K562 (cell line): Measurements from ENCODE around the gene PTPN18. TPM values are rescaled to one million over a fixed set of nuclear protein-coding genes. Genes with fewer than 3 reads are reported as not detected.

Experiments
- BRD4 ChIP-seq: fragments of 200-600 bp; sonication (generic); IDR thresholded peaks from 2 replicates; pipeline ENCODE4 v1.6.1; 2017; ENCODE audit warnings: inconsistent platforms
- DDX20 ChIP-seq: fragments of 450-650 bp; IDR thresholded peaks from 2 replicates; pipeline ENCODE4 v1.6.1; 2016; ENCODE audit warnings: missing genetic modification characterization, low read depth, mild to moderate bottlenecking, missing compliant biosample characterization, moderate library complexity
- DMBX1 ChIP-seq: fragments of 250-450 bp; sonication (Bioruptor Pico); IDR thresholded peaks from 2 replicates; pipeline ENCODE4 v1.8.0; 2022; ENCODE audit warnings: inconsistent platforms, mild to moderate bottlenecking, moderate library complexity, borderline replicate concordance
- HEY1 ChIP-seq: fragments of 250-450 bp; sonication (Bioruptor Pico); IDR thresholded peaks from 2 replicates; pipeline ENCODE4 v1.5.0; 2020; ENCODE audit warnings: mild to moderate bottlenecking, moderate library complexity, borderline replicate concordance
- KLF6 ChIP-seq: fragments of 250-450 bp; sonication (Bioruptor Pico); IDR thresholded peaks from 2 replicates; pipeline ENCODE4 v1.4.0; 2020; ENCODE audit warnings: mild to moderate bottlenecking, moderate library complexity, borderline replicate concordance
- MTF1 ChIP-seq: fragments of 250-450 bp; sonication (Bioruptor Pico); IDR thresholded peaks from 2 replicates; pipeline ENCODE4 v1.9.0; 2021; ENCODE audit warnings: moderate library complexity, mild to moderate bottlenecking, inconsistent platforms, borderline replicate concordance
- NCOA1 ChIP-seq: fragments of 450-650 bp; IDR thresholded peaks from 2 replicates; pipeline ENCODE4 v1.6.1; 2016; ENCODE audit warnings: low read depth
- OTX1 ChIP-seq: fragments of 450-650 bp; formaldehyde crosslinking; IDR thresholded peaks from 2 replicates; pipeline ENCODE4 v1.4.0; 2022; ENCODE audit warnings: mild to moderate bottlenecking
- PPARD ChIP-seq: fragments of 250-450 bp; sonication (Bioruptor Pico); IDR thresholded peaks from 2 replicates; pipeline ENCODE4 v1.8.0; 2022; ENCODE audit warnings: inconsistent platforms, mild to moderate bottlenecking, moderate library complexity
- RBFOX2 ChIP-seq: fragments of 200-400 bp; formaldehyde crosslinking; IDR thresholded peaks from 2 replicates; pipeline ENCODE4 v1.6.1; 2017; ENCODE audit warnings: low read depth, mild to moderate bottlenecking, low read length, moderate library complexity
- RBM39 ChIP-seq: fragments of 200-400 bp; formaldehyde crosslinking; optimal IDR thresholded peaks from 2 replicates; pipeline ENCODE3; 2018; ENCODE audit warnings: low read depth, low read length
- RCOR1 ChIP-seq, 2 experiments: IDR thresholded peaks; 2 replicates each; pipeline ENCODE4 v1.6.1; 2012; ENCODE audit warnings: low read depth in 2 of 2, low read length in 2 of 2, borderline replicate concordance in 1 of 2, improper control_type of control experiment in 1 of 2
- RFX1 ChIP-seq: fragments of 450-650 bp; IDR thresholded peaks from 2 replicates; pipeline ENCODE4 v1.6.1; 2016; ENCODE audit warnings: mild to moderate bottlenecking, moderate library complexity
- SMAD2 ChIP-seq: fragments of 150-350 bp; IDR thresholded peaks from 2 replicates; pipeline ENCODE4 v1.6.1; 2014; ENCODE audit warnings: low read depth, mild to moderate bottlenecking, low read length
- ZBTB17 ChIP-seq: fragments of 450-650 bp; formaldehyde crosslinking; IDR thresholded peaks from 2 replicates; pipeline ENCODE4 v1.4.0; 2020; ENCODE audit warnings: mild to moderate bottlenecking
- ZNF174 ChIP-seq: fragments of 250-450 bp; sonication (Bioruptor Pico); IDR thresholded peaks from 2 replicates; pipeline ENCODE4 v1.4.0; 2020; ENCODE audit warnings: mild to moderate bottlenecking
- ZNF778 ChIP-seq: fragments of 450-650 bp; formaldehyde crosslinking; IDR thresholded peaks from 2 replicates; pipeline ENCODE4 v1.4.0; 2020; ENCODE audit warnings: mild to moderate bottlenecking, moderate library complexity
- polyA plus RNA-seq, 8 experiments: library from polyadenylated mRNA; depleted of rRNA in 4 of 8; stranded (reverse) in 5 of 8; unstranded in 3 of 8; fragments of >200 nt; fragmentation: Nextera tagmentation in 2 of 8; fragmentation: Illumina TruSeq in 1 of 8; extraction: Ambion mirVana in 2 of 8; extraction: Trizol in 1 of 8; gene quantifications; 2 replicates each; pipeline versions ENCODE4 v1.2.1 to v1.2.3, GENCODE V29; 2011 to 2014; ENCODE audit warnings: inconsistent platforms in 1 of 8, missing spikeins in 1 of 8
- total RNA-seq, 7 experiments: library from RNA; depleted of rRNA in 6 of 7; stranded (reverse); fragments of >200 nt in 6 of 7; fragmentation: Illumina TruSeq in 2 of 7; extraction: Trizol in 2 of 7; gene quantifications; 2 replicates each; pipeline versions ENCODE4 v1.2.1 to v1.2.3, GENCODE V29; 2011 to 2021; ENCODE audit warnings: low replicate concordance in 1 of 7
- TF ChIP-seq, protein P1 (sequence below): fragments of 450-650 bp; conservative IDR thresholded peaks from 2 replicates; pipeline ENCODE4 v1.6.1; 2016; ENCODE audit warnings: missing genetic modification characterization, low read depth, mild to moderate bottlenecking, missing compliant biosample characterization, moderate library complexity
- TF ChIP-seq, protein P2 (sequence below), 2 experiments: fragments of 450-650 bp; IDR thresholded peaks; 2 replicates each; pipeline ENCODE4 v1.6.1; 2016; ENCODE audit warnings: mild to moderate bottlenecking in 2 of 2, borderline replicate concordance in 1 of 2, low read depth in 1 of 2, moderate library complexity in 1 of 2

PTPN18 gene
- total and polyA plus RNA-seq, 9 of the 15 experiments (the other 6 are each of a cell fraction or from before 2014, with no cell fraction given): 11.6 to 90.7 (median 49.6) TPM

DNA sequence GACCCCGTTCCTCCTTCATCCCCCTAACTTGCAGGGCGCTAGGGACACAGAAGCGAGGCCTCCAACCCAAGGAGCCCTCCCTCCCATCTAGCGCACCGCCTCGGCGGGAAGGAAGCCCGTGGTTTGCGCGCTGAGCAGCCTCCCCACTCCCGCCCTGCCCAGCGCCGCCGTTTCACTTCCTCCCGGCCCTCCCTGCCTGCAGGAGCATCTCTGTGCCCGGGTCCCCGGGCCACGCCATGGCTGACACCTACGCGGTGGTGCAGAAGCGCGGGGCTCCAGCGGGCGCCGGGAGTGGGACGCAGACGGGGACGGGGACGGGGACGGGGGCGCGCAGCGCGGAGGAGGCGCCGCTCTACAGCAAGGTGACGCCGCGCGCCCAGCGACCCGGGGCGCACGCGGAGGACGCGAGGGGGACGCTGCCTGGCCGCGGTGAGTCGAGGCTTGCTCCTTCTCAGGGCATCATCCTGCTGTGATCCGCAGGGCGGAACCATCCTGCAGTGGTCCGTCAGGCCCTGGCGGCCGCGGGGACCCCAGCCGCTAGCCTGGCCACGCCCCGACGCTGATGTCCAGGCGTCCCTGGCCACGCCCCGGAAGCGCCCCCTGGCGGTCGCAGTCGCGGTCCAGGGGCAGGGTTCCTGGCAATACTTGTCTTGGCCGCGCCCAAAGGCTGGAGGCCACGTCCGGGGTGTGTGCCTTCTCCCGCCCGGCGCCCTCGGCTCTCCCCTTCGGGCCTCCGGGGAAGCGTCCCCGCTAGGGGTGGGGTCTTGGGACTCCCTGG lies 16.4 kb downstream of the PTPN18 start (continued):
- TF ChIP-seq ZNF174 (CRISPR knock-in tag) (no peak), HEY1 (CRISPR knock-in tag) (no peak), KLF6 (CRISPR knock-in tag) (peak; percentile 94), RCOR1 (IDR thresholded peaks at IDR 0.05; ENCODE audit: borderline replicate concordance in 1 of 2, low read depth in 2 of 2, low read length in 2 of 2) (peak in 1 of 2 experiments; percentile 76; a peak in 2 of 4 replicates), RBFOX2 (peak; percentile 90), ZNF778 (CRISPR knock-in tag) (no peak), RFX1 (no peak), BRD4 (0 out of 2 replicates have a peak, but pooled peaks have one; percentile 77), OTX1 (CRISPR knock-in tag) (0 out of 2 replicates have a peak, but pooled peaks have one; percentile 23), DMBX1 (CRISPR knock-in tag) (no peak), PPARD (CRISPR knock-in tag) (no peak), RBM39 (no peak), ZBTB17 (CRISPR knock-in tag) (no peak), NCOA1 (no peak), SMAD2 (no peak), MTF1 (CRISPR knock-in tag) (no peak), DDX20 (tag) (no peak)
- TF ChIP-seq, protein P1, sequence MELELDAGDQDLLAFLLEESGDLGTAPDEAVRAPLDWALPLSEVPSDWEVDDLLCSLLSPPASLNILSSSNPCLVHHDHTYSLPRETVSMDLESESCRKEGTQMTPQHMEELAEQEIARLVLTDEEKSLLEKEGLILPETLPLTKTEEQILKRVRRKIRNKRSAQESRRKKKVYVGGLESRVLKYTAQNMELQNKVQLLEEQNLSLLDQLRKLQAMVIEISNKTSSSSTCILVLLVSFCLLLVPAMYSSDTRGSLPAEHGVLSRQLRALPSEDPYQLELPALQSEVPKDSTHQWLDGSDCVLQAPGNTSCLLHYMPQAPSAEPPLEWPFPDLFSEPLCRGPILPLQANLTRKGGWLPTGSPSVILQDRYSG (tag): no peak
- TF ChIP-seq, protein P2, sequence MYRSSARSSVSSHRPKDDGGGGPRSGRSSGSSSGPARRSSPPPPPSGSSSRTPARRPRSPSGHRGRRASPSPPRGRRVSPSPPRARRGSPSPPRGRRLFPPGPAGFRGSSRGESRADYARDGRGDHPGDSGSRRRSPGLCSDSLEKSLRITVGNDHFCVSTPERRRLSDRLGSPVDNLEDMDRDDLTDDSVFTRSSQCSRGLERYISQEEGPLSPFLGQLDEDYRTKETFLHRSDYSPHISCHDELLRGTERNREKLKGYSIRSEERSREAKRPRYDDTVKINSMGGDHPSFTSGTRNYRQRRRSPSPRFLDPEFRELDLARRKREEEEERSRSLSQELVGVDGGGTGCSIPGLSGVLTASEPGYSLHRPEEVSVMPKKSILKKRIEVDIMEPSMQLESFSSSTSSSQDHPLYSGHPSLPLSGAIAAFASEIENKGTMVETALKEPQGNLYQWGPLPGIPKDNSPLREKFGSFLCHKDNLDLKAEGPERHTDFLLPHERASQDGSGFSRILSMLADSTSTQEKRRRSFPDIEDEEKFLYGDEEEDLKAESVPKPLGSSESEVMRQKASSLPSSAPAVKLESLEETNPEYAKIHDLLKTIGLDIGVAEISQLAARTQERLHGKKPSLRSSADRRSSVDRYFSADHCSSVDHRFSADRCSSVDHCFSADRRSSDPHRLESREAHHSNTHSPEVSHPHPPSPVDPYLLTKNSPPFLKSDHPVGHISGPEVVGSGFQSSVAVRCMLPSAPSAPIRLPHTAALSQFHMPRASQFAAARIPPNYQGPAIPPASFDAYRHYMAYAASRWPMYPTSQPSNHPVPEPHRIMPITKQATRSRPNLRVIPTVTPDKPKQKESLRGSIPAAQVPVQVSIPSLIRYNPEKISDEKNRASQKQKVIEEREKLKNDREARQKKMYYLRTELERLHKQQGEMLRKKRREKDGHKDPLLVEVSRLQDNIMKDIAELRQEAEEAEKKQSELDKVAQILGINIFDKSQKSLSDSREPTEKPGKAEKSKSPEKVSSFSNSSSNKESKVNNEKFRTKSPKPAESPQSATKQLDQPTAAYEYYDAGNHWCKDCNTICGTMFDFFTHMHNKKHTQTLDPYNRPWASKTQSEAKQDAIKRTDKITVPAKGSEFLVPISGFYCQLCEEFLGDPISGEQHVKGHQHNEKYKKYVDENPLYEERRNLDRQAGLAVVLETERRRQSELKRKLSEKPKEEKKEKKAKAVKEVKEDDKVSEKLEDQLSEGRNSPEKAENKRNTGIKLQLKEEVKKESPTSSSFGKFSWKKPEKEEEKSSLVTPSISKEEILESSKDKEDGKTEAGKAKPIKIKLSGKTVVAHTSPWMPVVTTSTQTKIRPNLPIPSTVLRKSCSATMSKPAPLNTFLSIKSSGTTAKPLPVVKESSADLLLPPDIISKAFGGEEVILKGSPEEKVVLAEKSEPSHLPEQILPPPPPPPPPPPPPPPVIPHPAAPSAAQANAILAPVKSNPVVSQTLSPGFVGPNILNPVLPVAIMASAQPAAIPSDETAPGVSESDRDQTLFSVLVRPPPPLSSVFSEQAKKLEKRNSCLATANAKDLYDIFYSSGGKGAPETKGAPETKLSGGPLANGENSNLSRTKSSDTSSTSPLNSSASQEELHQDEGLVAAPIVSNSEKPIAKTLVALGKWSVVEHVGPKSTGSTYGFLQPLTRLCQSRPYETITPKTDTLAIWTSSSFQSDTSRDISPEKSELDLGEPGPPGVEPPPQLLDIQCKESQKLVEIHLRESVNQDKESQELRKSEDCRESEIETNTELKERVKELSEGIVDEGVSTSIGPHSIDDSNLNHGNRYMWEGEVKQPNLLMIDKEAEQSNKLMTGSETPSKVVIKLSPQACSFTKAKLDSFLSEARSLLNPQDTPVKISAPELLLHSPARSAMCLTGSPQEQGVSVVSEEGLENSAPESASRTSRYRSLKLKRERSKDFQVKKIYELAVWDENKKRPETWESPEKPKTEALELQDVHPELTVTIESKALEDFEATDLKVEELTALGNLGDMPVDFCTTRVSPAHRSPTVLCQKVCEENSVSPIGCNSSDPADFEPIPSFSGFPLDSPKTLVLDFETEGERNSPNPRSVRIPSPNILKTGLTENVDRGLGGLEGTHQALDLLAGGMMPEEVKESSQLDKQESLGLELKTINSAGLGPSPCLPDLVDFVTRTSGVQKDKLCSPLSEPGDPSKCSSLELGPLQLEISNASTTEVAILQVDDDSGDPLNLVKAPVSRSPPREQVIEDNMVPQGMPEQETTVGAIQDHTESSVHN (IDR thresholded peaks at IDR 0.05; ENCODE audit: borderline replicate concordance in 1 of 2, low read depth in 1 of 2): no peak
